NCI-H2081 (cell line): Measurements from ENCODE around the gene TC2N.
"Not testable (repeated sequence)": the region's sequence is repeated elsewhere in the genome, so short reads cannot be mapped to it uniquely, and the experiment has no call there.

ENCODE experiments used
- DNase-seq, 2 experiments: peaks; one replicate each; lab custom pipeline; 2025; lab: John Stamatoyannopoulos, UW

Gene TC2N

GRCh38 chr14:91835197-91835919 is 32.0 kb downstream of the TC2N start:
- DNase-seq: peak; percentile 9 to 51

GRCh38 chr14:91834571-91834970 is 32.8 kb downstream of the TC2N start:
- no peak for DNase-seq

GRCh38 chr14:91831337-91831736 is 36.0 kb downstream of the TC2N start:
- DNase-seq: no peak

GRCh38 chr14:91830777-91831176 is 36.6 kb downstream of the TC2N start:
- peak in 1 of 2 experiments; percentile 53 for DNase-seq

- DNase-seq: no peak
These were observed 37.8 kb downstream of the TC2N start for GRCh38 chr14:91829511-91829910.

GRCh38 chr14:91827746-91828145 is 39.6 kb downstream of the TC2N start:
- no peak for DNase-seq

- DNase-seq: no peak
These were observed 49.6 kb downstream of the TC2N start for GRCh38 chr14:91817566-91818325.

GRCh38 chr14:91814317-91814716 is 53.0 kb downstream of the TC2N start:
- no peak for DNase-seq

- DNase-seq: no peak
These were observed 56.6 kb downstream of the TC2N start for GRCh38 chr14:91810699-91811098.

GRCh38 chr14:91806716-91807115 is 60.6 kb downstream of the TC2N start:
- DNase-seq: no peak

GRCh38 chr14:91806094-91806493 is 61.2 kb downstream of the TC2N start:
- DNase-seq: not testable (repeated sequence)

- DNase-seq: no peak
These were observed 61.7 kb downstream of the TC2N start for GRCh38 chr14:91805659-91806058.

- DNase-seq: no peak
These were observed 66.0 kb downstream of the TC2N start for GRCh38 chr14:91801358-91801757.

- no peak for DNase-seq
These were observed 70.6 kb downstream of the TC2N start for GRCh38 chr14:91796617-91797347.

GRCh38 chr14:91793704-91794103 is 73.6 kb downstream of the TC2N start:
- DNase-seq: no peak

GRCh38 chr14:91786188-91786587 is 81.1 kb downstream of the TC2N start:
- DNase-seq: no peak

GRCh38 chr14:91780452-91780851 is 86.9 kb downstream of the TC2N start:
- DNase-seq: no peak

GRCh38 chr14:91778217-91778616 is 89.1 kb downstream of the TC2N start:
- DNase-seq: no peak

GRCh38 chr14:91774140-91775096 is 92.9 kb downstream of the TC2N start:
- no peak for DNase-seq

GRCh38 chr14:91770185-91770584 is 97.2 kb downstream of the TC2N start:
- no peak for DNase-seq

- DNase-seq: no peak
These were observed 111.6 kb downstream of the TC2N start for GRCh38 chr14:91755570-91756295.
